Epithelial cell of esophagus (primary cell): ENCODE measurements around the gene CRISP2.

ENCODE experiments used
- DNase-seq: peaks from one replicate; pipeline ENCODE4 v3.0.0; 2010; ENCODE audit warnings: low read depth
- H3K4me3 ChIP-seq: 2 replicates; pipeline ENCODE4 v1.5.1; 2011; ENCODE audit warnings: mild to moderate bottlenecking, low read length, control low read depth
- TF ChIP-seq, protein P1 (sequence below): IDR thresholded peaks from 2 replicates; pipeline ENCODE4 v1.5.1; 2011; ENCODE audit warnings: low read depth, mild to moderate bottlenecking, low read length, control low read depth, inconsistent platforms; ENCODE audit not compliant: insufficient read depth; ENCODE audit errors: missing control alignments

Gene CRISP2

GRCh38 chr6:49662892-49663261 lies 50.5 kb downstream of the CRISP2 start:
- no peak overlapping the region for H3K4me3 ChIP-seq
- TF ChIP-seq, protein P1, sequence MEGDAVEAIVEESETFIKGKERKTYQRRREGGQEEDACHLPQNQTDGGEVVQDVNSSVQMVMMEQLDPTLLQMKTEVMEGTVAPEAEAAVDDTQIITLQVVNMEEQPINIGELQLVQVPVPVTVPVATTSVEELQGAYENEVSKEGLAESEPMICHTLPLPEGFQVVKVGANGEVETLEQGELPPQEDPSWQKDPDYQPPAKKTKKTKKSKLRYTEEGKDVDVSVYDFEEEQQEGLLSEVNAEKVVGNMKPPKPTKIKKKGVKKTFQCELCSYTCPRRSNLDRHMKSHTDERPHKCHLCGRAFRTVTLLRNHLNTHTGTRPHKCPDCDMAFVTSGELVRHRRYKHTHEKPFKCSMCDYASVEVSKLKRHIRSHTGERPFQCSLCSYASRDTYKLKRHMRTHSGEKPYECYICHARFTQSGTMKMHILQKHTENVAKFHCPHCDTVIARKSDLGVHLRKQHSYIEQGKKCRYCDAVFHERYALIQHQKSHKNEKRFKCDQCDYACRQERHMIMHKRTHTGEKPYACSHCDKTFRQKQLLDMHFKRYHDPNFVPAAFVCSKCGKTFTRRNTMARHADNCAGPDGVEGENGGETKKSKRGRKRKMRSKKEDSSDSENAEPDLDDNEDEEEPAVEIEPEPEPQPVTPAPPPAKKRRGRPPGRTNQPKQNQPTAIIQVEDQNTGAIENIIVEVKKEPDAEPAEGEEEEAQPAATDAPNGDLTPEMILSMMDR = no peak
- no peak for DNase-seq

DNA sequence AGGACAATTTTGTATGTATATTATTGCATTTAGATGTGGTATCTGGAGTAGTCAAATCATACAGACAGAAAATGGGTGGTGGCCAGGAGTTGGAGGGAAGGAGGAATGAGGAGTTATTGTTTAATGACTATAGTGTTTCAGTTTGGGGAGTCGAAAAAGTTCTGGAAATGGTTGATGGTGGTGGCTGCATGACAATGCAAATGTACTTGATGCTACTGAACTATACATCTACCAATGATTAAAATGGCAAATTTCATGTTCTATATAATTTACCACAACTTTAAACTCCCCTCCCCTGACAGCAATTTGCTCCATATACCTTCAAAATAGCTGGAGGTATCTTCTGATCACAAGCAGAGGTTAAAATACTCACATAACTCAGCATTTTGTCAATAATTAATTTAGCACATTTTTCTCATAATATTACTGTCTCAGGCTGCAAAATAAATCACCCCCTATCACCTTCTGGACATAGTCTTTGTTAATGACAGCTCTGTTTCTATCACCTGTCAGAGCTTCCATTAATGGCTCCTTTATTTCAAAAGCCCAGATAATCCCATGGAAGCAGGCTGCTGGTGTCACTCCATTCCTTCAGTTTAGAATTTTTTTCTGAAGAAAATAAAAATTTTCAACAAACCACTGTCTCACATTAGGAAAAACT lies 51.0 kb downstream of the CRISP2 start:
- no peak overlapping the region for H3K4me3 ChIP-seq
- DNase-seq = no peak
- TF ChIP-seq, protein P1 = no peak

DNA sequence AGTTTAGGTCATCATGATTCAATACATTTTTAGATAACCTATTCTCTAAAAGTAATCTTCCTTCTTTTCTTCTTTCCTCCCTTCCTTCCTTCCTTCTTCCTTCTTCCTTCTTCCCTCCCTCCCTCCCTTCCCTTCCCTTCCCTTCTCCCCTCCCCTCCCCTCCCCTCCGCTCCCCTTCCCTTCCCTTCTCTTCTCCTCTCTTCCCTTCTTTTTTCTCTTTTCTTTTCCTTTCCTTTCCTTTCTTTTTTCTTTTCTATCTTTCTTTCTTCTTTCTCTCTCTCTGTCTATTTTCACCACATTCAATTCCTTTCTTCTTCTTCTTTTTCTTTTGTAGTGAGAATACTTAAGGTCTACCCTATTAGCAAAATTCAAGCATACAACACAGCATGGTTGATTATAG lies 59.4 kb downstream of the CRISP2 start:
- no peak for DNase-seq
- no peak overlapping the region for H3K4me3 ChIP-seq
- TF ChIP-seq, protein P1 = no peak

- TF ChIP-seq, protein P1 = no peak
- no peak overlapping the region for H3K4me3 ChIP-seq
- no peak for DNase-seq
Measured at GRCh38 chr6:49653438-49653837, 59.9 kb downstream of the CRISP2 start.

DNA sequence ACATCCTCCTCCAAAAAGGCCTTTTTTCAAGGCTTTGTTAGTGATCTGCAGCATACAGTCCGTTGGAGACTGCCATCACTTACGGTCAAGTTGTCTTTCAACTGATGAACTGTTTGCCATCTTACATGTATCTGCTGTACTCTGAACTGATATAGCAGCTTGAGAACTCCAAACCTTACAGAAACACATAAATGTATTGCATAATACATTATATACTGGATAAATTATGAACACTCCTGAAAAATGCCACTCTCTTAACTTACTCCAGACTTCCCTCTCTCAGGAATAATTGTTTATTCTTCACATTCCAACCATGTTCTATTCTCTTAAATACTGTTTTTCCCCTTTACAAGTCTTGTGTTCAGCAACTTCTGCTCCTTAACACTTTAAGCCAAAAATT lies 62.1 kb downstream of the CRISP2 start:
- TF ChIP-seq, protein P1 = no peak
- DNase-seq = no peak
- H3K4me3 ChIP-seq = no peak overlapping the region

DNA sequence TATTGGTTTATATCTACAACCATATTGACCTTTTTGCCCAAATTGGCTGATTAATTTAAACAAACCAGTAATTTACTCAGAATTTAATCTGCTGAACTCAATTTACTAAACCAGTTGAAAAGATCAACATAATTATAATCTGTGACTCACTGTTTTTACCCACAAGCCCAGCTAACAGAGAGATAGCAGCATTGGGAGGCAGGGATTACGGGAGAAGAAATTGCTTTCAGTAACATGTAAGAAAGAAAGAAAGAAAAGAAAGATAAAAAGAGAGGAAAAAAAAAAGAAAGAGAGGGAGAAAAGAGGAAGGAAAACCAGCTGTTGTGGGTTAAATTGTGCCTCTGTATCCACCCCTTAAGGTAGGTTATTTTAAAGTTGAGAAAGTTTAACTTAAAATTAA lies 63.4 kb downstream of the CRISP2 start:
- TF ChIP-seq, protein P1 = no peak
- no peak overlapping the region for H3K4me3 ChIP-seq
- DNase-seq = no peak

DNA sequence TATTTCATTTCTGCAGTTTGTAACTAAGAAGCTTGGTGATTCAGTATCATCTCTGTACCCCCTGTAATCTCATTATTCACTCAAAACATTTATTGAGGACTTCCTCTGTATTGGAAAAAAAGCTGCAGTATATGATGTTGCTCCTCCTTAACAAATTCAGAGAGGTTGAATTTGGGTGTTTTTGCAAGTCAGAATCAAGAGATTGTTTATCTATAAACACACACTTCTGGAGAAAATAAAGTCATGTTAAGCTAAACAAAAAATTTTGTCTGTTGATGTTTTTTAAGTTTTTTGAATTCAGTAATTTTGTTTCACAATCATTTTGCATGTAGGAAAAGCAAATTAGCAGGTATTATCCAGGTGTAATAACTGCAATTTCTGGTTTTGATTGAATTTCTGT lies 65.3 kb downstream of the CRISP2 start:
- H3K4me3 ChIP-seq = no peak overlapping the region
- TF ChIP-seq, protein P1 = no peak
- DNase-seq = no peak
